K562 (cell line): ENCODE results near the gene CHD6. TPM values are rescaled to one million over a fixed set of nuclear protein-coding genes. Genes with fewer than 3 reads are reported as not detected.

Source experiments
- CAMTA2 ChIP-seq: fragments of 250-450 bp; sonication (Bioruptor Pico); conservative IDR thresholded peaks from 2 replicates; pipeline ENCODE4 v1.5.1; 2022
- CHCHD3 ChIP-seq: fragments of 250-450 bp; sonication (Bioruptor Pico); IDR thresholded peaks from 2 replicates; pipeline ENCODE4 v2.1.2; 2022; ENCODE audit warnings: mild to moderate bottlenecking
- CREM ChIP-seq: IDR thresholded peaks from 2 replicates; pipeline ENCODE4 v1.6.1; 2014; ENCODE audit warnings: antibody characterized with exemption, low read depth
- E2F6 ChIP-seq, 2 experiments: IDR thresholded peaks; 2 replicates each; pipeline ENCODE4 v1.6.1; 2011; ENCODE audit warnings: borderline replicate concordance in 1 of 2, control low read depth in 1 of 2, low read depth in 1 of 2, low read length in 1 of 2, mild to moderate bottlenecking in 1 of 2, mixed read lengths in 1 of 2, moderate library complexity in 1 of 2; ENCODE audit not compliant: insufficient read depth in 1 of 2, insufficient read length in 1 of 2, poor library complexity in 1 of 2, severe bottlenecking in 1 of 2; ENCODE audit errors: extremely low read depth in 1 of 2
- EP400 ChIP-seq: fragments of 450-650 bp; IDR thresholded peaks from 2 replicates; pipeline ENCODE4 v1.6.1; 2017; ENCODE audit warnings: antibody characterized with exemption, mild to moderate bottlenecking, moderate library complexity
- ILF3 ChIP-seq: fragments of 450-650 bp; IDR thresholded peaks from 2 replicates; pipeline ENCODE4 v1.6.1; 2018; ENCODE audit warnings: antibody characterized with exemption, mild to moderate bottlenecking, moderate library complexity, borderline replicate concordance
- POLR2G ChIP-seq: fragments of 200-400 bp; formaldehyde crosslinking; IDR thresholded peaks from 2 replicates; pipeline ENCODE4 v1.6.1; 2017; ENCODE audit warnings: low read depth, mild to moderate bottlenecking, antibody characterized with exemption, low read length, moderate library complexity
- POLR3A ChIP-seq: IDR thresholded peaks from 2 replicates; pipeline ENCODE4 v1.6.1; 2011; ENCODE audit warnings: borderline replicate concordance, mild to moderate bottlenecking, moderate library complexity; ENCODE audit not compliant: insufficient read length, insufficient read depth; ENCODE audit errors: extremely low read depth
- POU5F1 ChIP-seq: fragments of 150-350 bp; IDR thresholded peaks from 2 replicates; pipeline ENCODE4 v1.6.1; 2014; ENCODE audit warnings: borderline replicate concordance, low read length, low read depth, mild to moderate bottlenecking; ENCODE audit not compliant: partially characterized antibody
- SAFB ChIP-seq: fragments of 200-400 bp; formaldehyde crosslinking; IDR thresholded peaks from 2 replicates; pipeline ENCODE4 v1.6.1; 2017; ENCODE audit warnings: low read depth, low read length, borderline replicate concordance
- SP1 ChIP-seq: sonication (generic); formaldehyde crosslinking; IDR thresholded peaks from 2 replicates; pipeline ENCODE4 v1.8.1; 2022; ENCODE audit warnings: mild to moderate bottlenecking, missing genetic modification reagents
- STAG1 ChIP-seq: sonication (generic); formaldehyde crosslinking; IDR thresholded peaks from 2 replicates; pipeline ENCODE4 v1.5.0; 2020; ENCODE audit warnings: missing genetic modification reagents, borderline replicate concordance
- STAT5B ChIP-seq: fragments of 250-450 bp; sonication (Bioruptor Pico); IDR thresholded peaks from 2 replicates; pipeline ENCODE4 v1.8.0; 2021; ENCODE audit warnings: mild to moderate bottlenecking, inconsistent platforms
- TAF1 ChIP-seq: IDR thresholded peaks from 2 replicates; pipeline ENCODE4 v1.6.1; 2011; ENCODE audit warnings: mild to moderate bottlenecking, low read length, moderate library complexity; ENCODE audit not compliant: insufficient read depth, control insufficient read depth, severe bottlenecking; ENCODE audit errors: extremely low read depth
- TBL1XR1 ChIP-seq, 2 experiments: IDR thresholded peaks; 2 replicates each; pipeline ENCODE4 v1.6.1; 2012; ENCODE audit warnings: improper control_type of control experiment in 2 of 2, low read length in 2 of 2, mild to moderate bottlenecking in 1 of 2
- TEAD4 ChIP-seq, 2 experiments: sonication (generic) in 1 of 2; formaldehyde crosslinking in 1 of 2; IDR thresholded peaks; 2 replicates each; pipeline versions ENCODE4 v1.6.1 to v1.8.0; 2012 to 2022; ENCODE audit warnings: borderline replicate concordance in 1 of 2, inconsistent platforms in 1 of 2, low read length in 1 of 2, mild to moderate bottlenecking in 1 of 2, missing genetic modification reagents in 1 of 2
- ZNF184 ChIP-seq: sonication (generic); formaldehyde crosslinking; IDR thresholded peaks from 2 replicates; pipeline ENCODE4 v1.5.0; 2020; ENCODE audit warnings: missing genetic modification reagents
- ZNF197 ChIP-seq: fragments of 200-800 bp; sonication (Bioruptor generic); IDR thresholded peaks from 2 replicates; pipeline ENCODE4 v1.6.1; 2016; ENCODE audit warnings: low read depth, missing genetic modification characterization, missing compliant biosample characterization
- ZNF445 ChIP-seq: fragments of 250-450 bp; sonication (Bioruptor Pico); IDR thresholded peaks from 2 replicates; pipeline ENCODE4 v1.4.0; 2020; ENCODE audit warnings: low read depth, mild to moderate bottlenecking, moderate library complexity
- ZNF584 ChIP-seq: fragments of 200-800 bp; sonication (Bioruptor generic); IDR thresholded peaks from 2 replicates; pipeline ENCODE4 v1.6.1; 2016; ENCODE audit warnings: low read depth, mild to moderate bottlenecking, missing genetic modification characterization, missing compliant biosample characterization
- polyA plus RNA-seq, 8 experiments: library from polyadenylated mRNA; depleted of rRNA in 4 of 8; stranded (reverse) in 5 of 8; unstranded in 3 of 8; fragments of >200 nt; fragmentation: Nextera tagmentation in 2 of 8; fragmentation: Illumina TruSeq in 1 of 8; extraction: Ambion mirVana in 2 of 8; extraction: Trizol in 1 of 8; gene quantifications; 2 replicates each; pipeline versions ENCODE4 v1.2.1 to v1.2.3, GENCODE V29; 2011 to 2014; ENCODE audit warnings: inconsistent platforms in 1 of 8, missing spikeins in 1 of 8
- total RNA-seq, 7 experiments: library from RNA; depleted of rRNA in 6 of 7; stranded (reverse); fragments of >200 nt in 6 of 7; fragmentation: Illumina TruSeq in 2 of 7; extraction: Trizol in 2 of 7; gene quantifications; 2 replicates each; pipeline versions ENCODE4 v1.2.1 to v1.2.3, GENCODE V29; 2011 to 2021; ENCODE audit warnings: low replicate concordance in 1 of 7
- TF ChIP-seq, protein P1 (sequence below): sonication (generic); formaldehyde crosslinking; IDR thresholded peaks from 2 replicates; pipeline ENCODE4 v1.8.1; 2022; ENCODE audit warnings: missing genetic modification reagents
- TF ChIP-seq, protein P2 (sequence below): fragments of 250-450 bp; sonication (Bioruptor Pico); IDR thresholded peaks from 2 replicates; pipeline ENCODE4 v1.5.0; 2022; ENCODE audit warnings: mild to moderate bottlenecking

The CHD6 gene
- total and polyA plus RNA-seq, 9 of the 15 experiments (the other 6 are each of a cell fraction or from before 2014, with no cell fraction given), result 3.9 to 24.2 (median 12.8) TPM

DNA sequence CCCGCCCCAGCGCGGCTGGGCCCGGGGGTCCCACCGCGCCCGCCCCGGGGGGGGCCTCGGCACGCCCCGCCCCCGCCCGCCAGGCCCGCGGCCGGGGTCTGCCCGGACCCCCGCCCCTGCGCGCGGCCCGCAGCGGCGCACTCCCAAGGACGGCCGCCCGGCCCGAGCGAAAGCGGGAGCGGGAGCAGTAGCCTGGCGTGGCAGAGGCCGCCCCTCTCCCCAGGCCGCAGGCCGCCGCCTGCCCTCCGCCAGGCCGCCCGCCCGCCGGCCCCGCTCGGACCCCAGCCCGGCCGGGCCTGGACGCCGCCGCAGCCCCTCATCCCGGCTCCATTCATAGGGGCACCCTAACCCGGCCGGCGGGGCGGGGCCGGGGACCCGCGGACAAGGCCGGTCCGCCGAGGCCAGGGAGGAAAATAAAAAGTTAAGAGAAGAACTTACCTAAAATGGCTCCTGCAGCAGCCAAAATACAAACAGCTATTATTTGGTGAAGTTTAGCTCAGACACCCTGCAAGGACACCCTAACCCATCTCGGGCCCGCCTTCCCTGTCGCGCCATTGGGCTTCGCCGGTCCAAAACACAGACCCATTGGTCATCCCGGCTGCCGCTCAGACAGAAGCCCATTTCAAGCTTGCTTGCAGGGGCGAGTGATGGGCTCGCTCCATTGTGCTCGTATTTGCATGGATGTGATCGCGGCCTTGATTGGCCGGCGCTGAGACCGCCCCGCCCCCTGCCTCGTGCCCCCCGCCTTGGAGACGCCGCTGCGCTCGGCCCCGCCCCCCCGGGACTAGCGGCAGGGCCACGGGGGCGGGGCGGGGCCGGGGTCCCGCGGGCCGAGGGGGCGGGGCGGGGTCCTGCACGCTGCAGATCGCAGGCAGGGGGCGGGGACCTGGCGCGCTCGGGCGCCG is at the start of gene CHD6 (continued):
- TF ChIP-seq STAT5B, result no peak
- TF ChIP-seq POU5F1, result no peak
- TF ChIP-seq CAMTA2 (CRISPR knock-in tag), result no peak
- TF ChIP-seq STAG1 (CRISPR knock-in tag), result no peak
- peak; percentile 70; the same call in 1 of the 2 replicates for TF ChIP-seq SP1 (CRISPR knock-in tag)
- no peak for TF ChIP-seq CHCHD3 (CRISPR knock-in tag)
- peak in 1 of 2 experiments; percentile 47; a peak in 2 of 4 replicates for TF ChIP-seq TBL1XR1 (IDR thresholded peaks at IDR 0.05; ENCODE audit: low read length in 2 of 2)
- TF ChIP-seq, protein P1, sequence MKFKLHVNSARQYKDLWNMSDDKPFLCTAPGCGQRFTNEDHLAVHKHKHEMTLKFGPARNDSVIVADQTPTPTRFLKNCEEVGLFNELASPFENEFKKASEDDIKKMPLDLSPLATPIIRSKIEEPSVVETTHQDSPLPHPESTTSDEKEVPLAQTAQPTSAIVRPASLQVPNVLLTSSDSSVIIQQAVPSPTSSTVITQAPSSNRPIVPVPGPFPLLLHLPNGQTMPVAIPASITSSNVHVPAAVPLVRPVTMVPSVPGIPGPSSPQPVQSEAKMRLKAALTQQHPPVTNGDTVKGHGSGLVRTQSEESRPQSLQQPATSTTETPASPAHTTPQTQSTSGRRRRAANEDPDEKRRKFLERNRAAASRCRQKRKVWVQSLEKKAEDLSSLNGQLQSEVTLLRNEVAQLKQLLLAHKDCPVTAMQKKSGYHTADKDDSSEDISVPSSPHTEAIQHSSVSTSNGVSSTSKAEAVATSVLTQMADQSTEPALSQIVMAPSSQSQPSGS (CRISPR knock-in tag), result no peak
- no peak for TF ChIP-seq ZNF584
- TF ChIP-seq EP400, result peak; percentile 47; the same call in 1 of the 2 replicates
- TF ChIP-seq ZNF197 (CRISPR knock-in tag), result no peak
- TF ChIP-seq POLR3A, result no peak
- no peak for TF ChIP-seq TAF1
- TF ChIP-seq POLR2G, result peak; percentile 79
- TF ChIP-seq ZNF445 (CRISPR knock-in tag), result no peak
- TF ChIP-seq ZNF184, result no peak
- peak in 1 of 2 experiments; percentile 54 for TF ChIP-seq E2F6 (IDR thresholded peaks at IDR 0.05; ENCODE audit: borderline replicate concordance in 1 of 2, extremely low read depth in 1 of 2, insufficient read depth in 1 of 2, insufficient read length in 1 of 2, low read depth in 1 of 2, low read length in 1 of 2, poor library complexity in 1 of 2, severe bottlenecking in 1 of 2)
- TF ChIP-seq, protein P2, sequence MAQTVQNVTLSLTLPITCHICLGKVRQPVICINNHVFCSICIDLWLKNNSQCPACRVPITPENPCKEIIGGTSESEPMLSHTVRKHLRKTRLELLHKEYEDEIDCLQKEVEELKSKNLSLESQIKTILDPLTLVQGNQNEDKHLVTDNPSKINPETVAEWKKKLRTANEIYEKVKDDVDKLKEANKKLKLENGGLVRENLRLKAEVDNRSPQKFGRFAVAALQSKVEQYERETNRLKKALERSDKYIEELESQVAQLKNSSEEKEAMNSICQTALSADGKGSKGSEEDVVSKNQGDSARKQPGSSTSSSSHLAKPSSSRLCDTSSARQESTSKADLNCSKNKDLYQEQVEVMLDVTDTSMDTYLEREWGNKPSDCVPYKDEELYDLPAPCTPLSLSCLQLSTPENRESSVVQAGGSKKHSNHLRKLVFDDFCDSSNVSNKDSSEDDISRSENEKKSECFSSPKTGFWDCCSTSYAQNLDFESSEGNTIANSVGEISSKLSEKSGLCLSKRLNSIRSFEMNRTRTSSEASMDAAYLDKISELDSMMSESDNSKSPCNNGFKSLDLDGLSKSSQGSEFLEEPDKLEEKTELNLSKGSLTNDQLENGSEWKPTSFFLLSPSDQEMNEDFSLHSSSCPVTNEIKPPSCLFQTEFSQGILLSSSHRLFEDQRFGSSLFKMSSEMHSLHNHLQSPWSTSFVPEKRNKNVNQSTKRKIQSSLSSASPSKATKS (CRISPR knock-in tag), result no peak
- no peak for TF ChIP-seq TEAD4 (IDR thresholded peaks at IDR 0.05; ENCODE audit: low read length)
- TF ChIP-seq TEAD4 (CRISPR knock-in tag; IDR thresholded peaks at IDR 0.05; ENCODE audit: borderline replicate concordance), result no peak
- peak; percentile 70 for TF ChIP-seq CREM
- no peak for TF ChIP-seq SAFB
- no peak for TF ChIP-seq ILF3
